ENCODE data around the gene BMPER. TPM values are rescaled to one million over a fixed set of nuclear protein-coding genes. Genes with fewer than 3 reads are reported as not detected.

The BMPER gene
- total RNA-seq, 1 donor: 45.4 TPM

DNA sequence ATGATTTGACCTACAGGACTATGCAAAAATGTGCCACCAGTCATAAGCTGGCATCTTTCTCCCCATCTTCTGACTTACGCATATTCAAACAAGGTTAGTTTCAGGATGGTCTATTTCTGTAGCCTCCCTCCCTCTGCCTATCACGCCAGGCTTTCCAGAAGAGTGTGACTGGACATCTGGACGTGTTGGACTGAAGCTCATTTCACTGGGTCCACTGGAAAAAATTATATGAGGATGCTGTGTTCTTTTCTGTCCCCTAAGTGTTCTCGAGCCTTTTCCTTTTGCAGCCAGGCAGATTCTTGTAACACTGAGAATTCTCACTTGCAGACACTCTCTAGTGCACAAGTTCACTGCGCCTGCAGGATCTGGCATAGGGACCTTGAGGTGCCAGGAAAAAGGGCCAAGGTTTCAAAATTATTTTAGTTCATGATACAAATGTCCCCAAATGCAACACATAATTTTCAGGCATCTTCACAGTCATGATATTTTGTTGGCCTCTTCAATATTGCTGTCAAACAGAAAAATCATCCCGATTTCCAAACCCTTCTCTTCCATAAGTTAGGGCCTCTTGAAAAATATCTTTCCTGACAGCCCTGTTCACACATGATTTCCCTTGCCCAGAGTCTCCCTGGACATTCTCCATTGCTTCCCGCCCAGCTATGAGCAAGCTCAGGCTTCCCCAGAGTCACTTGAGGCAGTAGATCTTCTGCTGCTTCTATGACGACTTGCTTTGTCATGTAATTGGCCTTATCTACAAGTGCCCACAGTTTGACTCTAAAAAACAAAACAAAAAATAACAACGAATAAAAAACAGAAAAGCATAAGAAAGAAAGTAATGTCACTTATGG lies 170.4 kb downstream of the BMPER start:
- no peak overlapping the region for H3K4me3 ChIP-seq (ENCODE audit: low read depth, low read length)
- DNase-seq (ENCODE audit: low read depth): peak; percentile 82
- TF ChIP-seq, protein P1, sequence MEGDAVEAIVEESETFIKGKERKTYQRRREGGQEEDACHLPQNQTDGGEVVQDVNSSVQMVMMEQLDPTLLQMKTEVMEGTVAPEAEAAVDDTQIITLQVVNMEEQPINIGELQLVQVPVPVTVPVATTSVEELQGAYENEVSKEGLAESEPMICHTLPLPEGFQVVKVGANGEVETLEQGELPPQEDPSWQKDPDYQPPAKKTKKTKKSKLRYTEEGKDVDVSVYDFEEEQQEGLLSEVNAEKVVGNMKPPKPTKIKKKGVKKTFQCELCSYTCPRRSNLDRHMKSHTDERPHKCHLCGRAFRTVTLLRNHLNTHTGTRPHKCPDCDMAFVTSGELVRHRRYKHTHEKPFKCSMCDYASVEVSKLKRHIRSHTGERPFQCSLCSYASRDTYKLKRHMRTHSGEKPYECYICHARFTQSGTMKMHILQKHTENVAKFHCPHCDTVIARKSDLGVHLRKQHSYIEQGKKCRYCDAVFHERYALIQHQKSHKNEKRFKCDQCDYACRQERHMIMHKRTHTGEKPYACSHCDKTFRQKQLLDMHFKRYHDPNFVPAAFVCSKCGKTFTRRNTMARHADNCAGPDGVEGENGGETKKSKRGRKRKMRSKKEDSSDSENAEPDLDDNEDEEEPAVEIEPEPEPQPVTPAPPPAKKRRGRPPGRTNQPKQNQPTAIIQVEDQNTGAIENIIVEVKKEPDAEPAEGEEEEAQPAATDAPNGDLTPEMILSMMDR (IDR thresholded peaks at IDR 0.05; ENCODE audit: insufficient read depth, low read length): no peak

GRCh38 chr7:34077168-34077567 lies 171.8 kb downstream of the BMPER start:
- no peak for DNase-seq (ENCODE audit: low read depth)
- no peak overlapping the region for H3K4me3 ChIP-seq (ENCODE audit: low read depth, low read length)
- TF ChIP-seq, protein P1 (IDR thresholded peaks at IDR 0.05; ENCODE audit: insufficient read depth, low read length): no peak

GRCh38 chr7:34078864-34079263 lies 173.5 kb downstream of the BMPER start:
- DNase-seq (ENCODE audit: low read depth): no peak
- H3K4me3 ChIP-seq (ENCODE audit: low read depth, low read length): no peak overlapping the region

DNA sequence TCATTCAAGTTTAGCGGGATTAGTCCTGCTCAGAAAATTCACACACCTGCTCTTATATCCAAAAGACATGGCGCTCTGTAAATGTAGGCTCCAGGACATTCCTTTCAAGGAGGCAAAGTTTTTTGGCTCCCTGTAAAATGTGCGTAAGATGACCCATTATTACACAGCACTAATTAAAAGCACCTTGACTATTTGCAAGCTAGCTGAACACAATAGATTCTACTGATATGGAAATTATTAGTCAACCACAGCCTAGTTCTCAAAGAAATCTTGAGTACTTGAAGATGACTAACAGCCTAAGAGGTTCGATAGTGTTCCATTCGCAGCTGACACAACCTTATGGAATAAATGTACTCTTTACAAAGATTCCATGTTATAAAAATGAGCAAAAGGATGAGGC lies 175.2 kb downstream of the BMPER start:
- TF ChIP-seq, protein P1 (IDR thresholded peaks at IDR 0.05; ENCODE audit: insufficient read depth, low read length): no peak
- H3K4me3 ChIP-seq (ENCODE audit: low read depth, low read length): no peak overlapping the region
- peak; percentile 88 for DNase-seq (ENCODE audit: low read depth)

More at GRCh38 chr7:34078864-34079263, 173.5 kb downstream of the BMPER start:
- TF ChIP-seq, protein P1 (IDR thresholded peaks at IDR 0.05; ENCODE audit: insufficient read depth, low read length): no peak

DNA sequence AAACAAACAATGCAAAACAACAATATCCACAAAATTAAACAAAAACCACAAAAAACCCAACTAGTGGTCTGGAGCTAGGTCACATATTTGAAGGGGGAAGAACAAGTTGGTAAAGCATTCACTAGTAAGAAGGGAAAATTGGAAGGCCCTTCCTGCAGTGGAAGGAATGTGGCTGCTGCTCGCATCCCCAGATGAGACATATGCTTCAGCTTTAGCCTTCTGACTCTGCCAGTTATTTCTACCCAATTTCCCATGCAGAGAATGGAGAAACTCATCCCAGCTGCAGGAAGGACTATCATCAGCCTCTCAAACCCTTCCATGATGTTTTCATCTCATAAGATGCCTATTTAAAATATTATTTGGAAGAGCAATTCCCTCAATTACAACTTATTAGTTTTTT lies 176.6 kb downstream of the BMPER start:
- no peak overlapping the region for H3K4me3 ChIP-seq (ENCODE audit: low read depth, low read length)
- TF ChIP-seq, protein P1 (IDR thresholded peaks at IDR 0.05; ENCODE audit: insufficient read depth, low read length): no peak
- no peak for DNase-seq (ENCODE audit: low read depth)

- TF ChIP-seq, protein P1 (IDR thresholded peaks at IDR 0.05; ENCODE audit: insufficient read depth, low read length): no peak
- H3K4me3 ChIP-seq (ENCODE audit: low read depth, low read length): no peak overlapping the region
- DNase-seq (ENCODE audit: low read depth): peak; percentile 57
Observed at GRCh38 chr7:34083440-34083839, 178.1 kb downstream of the BMPER start.

Measured in fibroblast of the aortic adventitia (primary cell).